HG03103 (cell line): Measurements from ENCODE around the gene USP7.

ENCODE experiments used
- ATAC-seq: cut with Tn5 transposase; IDR thresholded peaks from one replicate; pipeline ENCODE4 v1.9.1; 2021; ENCODE audit warnings: low read depth; ENCODE audit not compliant: unreplicated experiment

Gene USP7

GRCh38 chr16:8866118-8866883 is 97.4 kb downstream of the USP7 start:
- ATAC-seq = no peak

- ATAC-seq = no peak
Measured at GRCh38 chr16:8865145-8865882, 98.4 kb downstream of the USP7 start.

GRCh38 chr16:8864480-8865110 is 99.1 kb downstream of the USP7 start:
- no peak for ATAC-seq

- no peak for ATAC-seq
Measured at GRCh38 chr16:8863594-8864424, 99.9 kb downstream of the USP7 start.

- no peak for ATAC-seq
Measured at GRCh38 chr16:8862309-8863130, 101.2 kb downstream of the USP7 start.

- ATAC-seq = no peak
Measured at GRCh38 chr16:8861563-8862308, 102.0 kb downstream of the USP7 start.

GRCh38 chr16:8859913-8860881 is 103.5 kb downstream of the USP7 start:
- no peak for ATAC-seq

- ATAC-seq = no peak
Measured at GRCh38 chr16:8858994-8859912, 104.5 kb downstream of the USP7 start.

GRCh38 chr16:8855972-8856371 is 107.7 kb downstream of the USP7 start:
- ATAC-seq = no peak

GRCh38 chr16:8855051-8855786 is 108.5 kb downstream of the USP7 start:
- ATAC-seq = no peak

GRCh38 chr16:8854298-8854948 is 109.3 kb downstream of the USP7 start:
- ATAC-seq = no peak

GRCh38 chr16:8853611-8854010 is 110.1 kb downstream of the USP7 start:
- ATAC-seq = no peak

GRCh38 chr16:8853150-8853549 is 110.6 kb downstream of the USP7 start:
- ATAC-seq = no peak

- no peak for ATAC-seq
Measured at GRCh38 chr16:8852534-8852933, 111.2 kb downstream of the USP7 start.

- ATAC-seq = no peak
Measured at GRCh38 chr16:8851761-8852403, 111.8 kb downstream of the USP7 start.
